ENCODE results near the gene MSI2.

MSI2 gene

GRCh38 chr17:57415751-57416207, 159.5 kb downstream of the MSI2 start:
- H3K27me3 ChIP-seq (ENCODE audit: low read depth, low read length): no peaks in the 10 kb centered on the region
- H3K9me3 ChIP-seq (ENCODE audit: control insufficient read depth in 1 of 2, low read length in 2 of 2): peaks cover 0 to 5% of the 10 kb centered on the region in 2 donors
- H3K27ac ChIP-seq (ENCODE audit: low read length): no peak overlapping the region
- no peaks in the 10 kb centered on the region for H3K36me3 ChIP-seq (ENCODE audit: control insufficient read depth in 1 of 2, insufficient read depth in 2 of 2, low read length in 2 of 2)
- no peak overlapping the region for H3K4me3 ChIP-seq (ENCODE audit: low read depth in 1 of 2, low read length in 2 of 2)
- peaks cover 0 to 4% of the 10 kb centered on the region in 2 donors for H3K4me1 ChIP-seq (ENCODE audit: control insufficient read depth in 1 of 2, insufficient read depth in 2 of 2, low read length in 2 of 2)

GRCh38 chr17:57416369-57416768, 160.0 kb downstream of the MSI2 start:
- peaks cover 0 to 4% of the 10 kb centered on the region in 2 donors for H3K4me1 ChIP-seq (ENCODE audit: control insufficient read depth in 1 of 2, insufficient read depth in 2 of 2, low read length in 2 of 2)
- no peak overlapping the region for H3K4me3 ChIP-seq (ENCODE audit: low read depth in 1 of 2, low read length in 2 of 2)
- H3K27me3 ChIP-seq (ENCODE audit: low read depth, low read length): no peaks in the 10 kb centered on the region
- H3K36me3 ChIP-seq (ENCODE audit: control insufficient read depth in 1 of 2, insufficient read depth in 2 of 2, low read length in 2 of 2): no peaks in the 10 kb centered on the region
- peaks cover 0 to 5% of the 10 kb centered on the region in 2 donors for H3K9me3 ChIP-seq (ENCODE audit: control insufficient read depth in 1 of 2, low read length in 2 of 2)
- H3K27ac ChIP-seq (ENCODE audit: low read length): no peak overlapping the region

- Histone ChIP-seq H3K27ac (ENCODE audit: low read length) (no peak overlapping the region), H3K9me3 (ENCODE audit: control insufficient read depth in 1 of 2, low read length in 2 of 2) (peaks cover 0 to 5% of the 10 kb centered on the region in 2 donors), H3K27me3 (ENCODE audit: low read depth, low read length) (no peaks in the 10 kb centered on the region), H3K4me3 (ENCODE audit: low read depth in 1 of 2, low read length in 2 of 2) (no peak overlapping the region), H3K4me1 (ENCODE audit: control insufficient read depth in 1 of 2, insufficient read depth in 2 of 2, low read length in 2 of 2) (peaks cover 0 to 4% of the 10 kb centered on the region in 2 donors), H3K36me3 (ENCODE audit: control insufficient read depth in 1 of 2, insufficient read depth in 2 of 2, low read length in 2 of 2) (no peaks in the 10 kb centered on the region)
Observed at GRCh38 chr17:57417956-57418355, 161.6 kb downstream of the MSI2 start.

GRCh38 chr17:57418463-57419246, 162.3 kb downstream of the MSI2 start:
- H3K36me3 ChIP-seq (ENCODE audit: control insufficient read depth in 1 of 2, insufficient read depth in 2 of 2, low read length in 2 of 2): no peaks in the 10 kb centered on the region
- H3K9me3 ChIP-seq (ENCODE audit: control insufficient read depth in 1 of 2, low read length in 2 of 2): peaks cover 0 to 5% of the 10 kb centered on the region in 2 donors
- H3K27ac ChIP-seq (ENCODE audit: low read length): no peak overlapping the region
- no peaks in the 10 kb centered on the region for H3K27me3 ChIP-seq (ENCODE audit: low read depth, low read length)
- no peak overlapping the region for H3K4me3 ChIP-seq (ENCODE audit: low read depth in 1 of 2, low read length in 2 of 2)
- peaks cover 0 to 4% of the 10 kb centered on the region in 2 donors for H3K4me1 ChIP-seq (ENCODE audit: control insufficient read depth in 1 of 2, insufficient read depth in 2 of 2, low read length in 2 of 2)

- Histone ChIP-seq H3K4me1 (ENCODE audit: control insufficient read depth in 1 of 2, insufficient read depth in 2 of 2, low read length in 2 of 2) (peaks cover 0 to 9% of the 10 kb centered on the region in 2 donors), H3K4me3 (ENCODE audit: low read depth in 1 of 2, low read length in 2 of 2) (no peak overlapping the region), H3K9me3 (ENCODE audit: control insufficient read depth in 1 of 2, low read length in 2 of 2) (peaks cover 0 to 5% of the 10 kb centered on the region in 2 donors), H3K36me3 (ENCODE audit: control insufficient read depth in 1 of 2, insufficient read depth in 2 of 2, low read length in 2 of 2) (no peaks in the 10 kb centered on the region), H3K27me3 (ENCODE audit: low read depth, low read length) (no peaks in the 10 kb centered on the region), H3K27ac (ENCODE audit: low read length) (no peak overlapping the region)
Observed at GRCh38 chr17:57419940-57420550, 163.7 kb downstream of the MSI2 start.

GRCh38 chr17:57420734-57421717, 164.7 kb downstream of the MSI2 start:
- H3K27ac ChIP-seq (ENCODE audit: low read length): no peak overlapping the region
- H3K4me1 ChIP-seq (ENCODE audit: control insufficient read depth in 1 of 2, insufficient read depth in 2 of 2, low read length in 2 of 2): peaks cover 0 to 9% of the 10 kb centered on the region in 2 donors

GRCh38 chr17:57422574-57423164, 166.3 kb downstream of the MSI2 start:
- Histone ChIP-seq H3K27me3 (ENCODE audit: low read depth, low read length) (no peaks in the 10 kb centered on the region), H3K36me3 (ENCODE audit: control insufficient read depth in 1 of 2, insufficient read depth in 2 of 2, low read length in 2 of 2) (no peaks in the 10 kb centered on the region), H3K27ac (ENCODE audit: low read length) (no peak overlapping the region), H3K4me3 (ENCODE audit: low read depth in 1 of 2, low read length in 2 of 2) (no peak overlapping the region), H3K4me1 (ENCODE audit: control insufficient read depth in 1 of 2, insufficient read depth in 2 of 2, low read length in 2 of 2) (peaks cover 0 to 4% of the 10 kb centered on the region in 2 donors), H3K9me3 (ENCODE audit: control insufficient read depth in 1 of 2, low read length in 2 of 2) (no peaks in the 10 kb centered on the region)

More at GRCh38 chr17:57420734-57421717, 164.7 kb downstream of the MSI2 start:
- Histone ChIP-seq H3K9me3 (ENCODE audit: control insufficient read depth in 1 of 2, low read length in 2 of 2) (peaks cover 0 to 5% of the 10 kb centered on the region in 2 donors), H3K36me3 (ENCODE audit: control insufficient read depth in 1 of 2, insufficient read depth in 2 of 2, low read length in 2 of 2) (no peaks in the 10 kb centered on the region), H3K4me3 (ENCODE audit: low read depth in 1 of 2, low read length in 2 of 2) (no peak overlapping the region), H3K27me3 (ENCODE audit: low read depth, low read length) (no peaks in the 10 kb centered on the region)

- no peak overlapping the region for H3K4me3 ChIP-seq (ENCODE audit: low read depth in 1 of 2, low read length in 2 of 2)
- H3K9me3 ChIP-seq (ENCODE audit: control insufficient read depth in 1 of 2, low read length in 2 of 2): no peaks in the 10 kb centered on the region
- no peak overlapping the region for H3K27ac ChIP-seq (ENCODE audit: low read length)
- H3K36me3 ChIP-seq (ENCODE audit: control insufficient read depth in 1 of 2, insufficient read depth in 2 of 2, low read length in 2 of 2): no peaks in the 10 kb centered on the region
- peaks cover 0 to 4% of the 10 kb centered on the region in 2 donors for H3K4me1 ChIP-seq (ENCODE audit: control insufficient read depth in 1 of 2, insufficient read depth in 2 of 2, low read length in 2 of 2)
- H3K27me3 ChIP-seq (ENCODE audit: low read depth, low read length): no peaks in the 10 kb centered on the region
Observed at GRCh38 chr17:57423541-57423940, 167.2 kb downstream of the MSI2 start.

- H3K27ac ChIP-seq (ENCODE audit: low read length): no peak overlapping the region
Observed at GRCh38 chr17:57424273-57424672, 167.9 kb downstream of the MSI2 start.

GRCh38 chr17:57424777-57425188, 168.5 kb downstream of the MSI2 start:
- no peak overlapping the region for H3K4me3 ChIP-seq (ENCODE audit: low read depth in 1 of 2, low read length in 2 of 2)
- H3K27ac ChIP-seq (ENCODE audit: low read length): no peak overlapping the region
- H3K4me1 ChIP-seq (ENCODE audit: control insufficient read depth in 1 of 2, insufficient read depth in 2 of 2, low read length in 2 of 2): peaks cover 0 to 4% of the 10 kb centered on the region in 2 donors
- H3K9me3 ChIP-seq (ENCODE audit: control insufficient read depth in 1 of 2, low read length in 2 of 2): no peaks in the 10 kb centered on the region
- no peaks in the 10 kb centered on the region for H3K36me3 ChIP-seq (ENCODE audit: control insufficient read depth in 1 of 2, insufficient read depth in 2 of 2, low read length in 2 of 2)
- H3K27me3 ChIP-seq (ENCODE audit: low read depth, low read length): no peaks in the 10 kb centered on the region

More at GRCh38 chr17:57424273-57424672, 167.9 kb downstream of the MSI2 start:
- Histone ChIP-seq H3K4me1 (ENCODE audit: control insufficient read depth in 1 of 2, insufficient read depth in 2 of 2, low read length in 2 of 2) (peaks cover 0 to 4% of the 10 kb centered on the region in 2 donors), H3K36me3 (ENCODE audit: control insufficient read depth in 1 of 2, insufficient read depth in 2 of 2, low read length in 2 of 2) (no peaks in the 10 kb centered on the region), H3K4me3 (ENCODE audit: low read depth in 1 of 2, low read length in 2 of 2) (no peak overlapping the region), H3K27me3 (ENCODE audit: low read depth, low read length) (no peaks in the 10 kb centered on the region), H3K9me3 (ENCODE audit: control insufficient read depth in 1 of 2, low read length in 2 of 2) (no peaks in the 10 kb centered on the region)

Measured in muscle layer of duodenum (tissue), 2 donors.